SU-DHL-6 (cell line): ENCODE measurements around the gene ACACA.

Experiments used
- H2AFZ ChIP-seq: fragments of 200-600 bp; sonication (generic); 2 replicates; pipeline ENCODE4 v1.6.1; 2014; ENCODE audit warnings: low read depth, mild to moderate bottlenecking, moderate library complexity, mixed read lengths, antibody characterized with exemption, low read length; ENCODE audit not compliant: severe bottlenecking
- H3F3A ChIP-seq: fragments of 200-600 bp; shearing (Covaris generic); 2 replicates; pipeline ENCODE4 v1.6.0; 2016; ENCODE audit warnings: antibody characterized with exemption, mild to moderate bottlenecking; ENCODE audit not compliant: insufficient read depth
- H3K27ac ChIP-seq: fragments of 200-600 bp; sonication (generic); 2 replicates; pipeline ENCODE4 v1.5.1; 2016; ENCODE audit warnings: low read depth, mild to moderate bottlenecking, low read length, moderate library complexity, mixed read lengths
- H3K27me3 ChIP-seq: fragments of 200-600 bp; sonication (generic), shearing (Covaris generic); 2 replicates; pipeline ENCODE4 v1.6.0; 2014; ENCODE audit warnings: mild to moderate bottlenecking, low read length
- H3K36me3 ChIP-seq: fragments of 200-600 bp; sonication (generic); 2 replicates; pipeline ENCODE4 v1.6.1; 2014; ENCODE audit warnings: mild to moderate bottlenecking, low read length, mixed read lengths
- H3K4me2 ChIP-seq: fragments of 300-600, 200-600 bp; shearing (Covaris generic), sonication (generic); 2 replicates; pipeline ENCODE4 v1.6.0; 2014; ENCODE audit warnings: low read length, low read depth, mild to moderate bottlenecking; ENCODE audit not compliant: poor library complexity, severe bottlenecking
- H3K4me3 ChIP-seq: fragments of 200-600 bp; sonication (generic); 2 replicates; pipeline ENCODE4 v1.5.1; 2014; ENCODE audit warnings: antibody characterized with exemption, low read length, mild to moderate bottlenecking, mixed read lengths; ENCODE audit not compliant: insufficient read depth, poor library complexity, severe bottlenecking
- H3K79me2 ChIP-seq: fragments of 200-600 bp; sonication (generic); 2 replicates; pipeline ENCODE4 v1.6.1; 2014; ENCODE audit warnings: mild to moderate bottlenecking, low read length, moderate library complexity; ENCODE audit not compliant: insufficient read depth
- H3K9ac ChIP-seq: fragments of 200-600 bp; sonication (generic); 2 replicates; pipeline ENCODE4 v1.7.0; 2014; ENCODE audit warnings: mild to moderate bottlenecking, low read length
- H3K9me2 ChIP-seq: fragments of 200-600 bp; sonication (generic); replicated peaks from 2 replicates; pipeline ENCODE4 v1.6.1; 2014; ENCODE audit warnings: low read length; ENCODE audit not compliant: insufficient read depth
- H3K9me3 ChIP-seq: fragments of 200-600 bp; sonication (generic); 2 replicates; pipeline ENCODE4 v1.6.1; 2014; ENCODE audit warnings: low read length, mixed read lengths; ENCODE audit not compliant: insufficient read depth
- H4K20me1 ChIP-seq: fragments of 200-600 bp; sonication (generic); 2 replicates; pipeline ENCODE4 v1.6.1; 2014; ENCODE audit warnings: low read depth, mild to moderate bottlenecking, antibody characterized with exemption, low read length, moderate library complexity, mixed read lengths
- CTCF ChIP-seq: fragments of 200-600 bp; sonication (generic); IDR thresholded peaks from one replicate; pipeline ENCODE4 v1.5.1; 2017; ENCODE audit warnings: antibody characterized with exemption, mild to moderate bottlenecking, low read length, moderate library complexity; ENCODE audit not compliant: insufficient read depth, poor library complexity, severe bottlenecking
- EZH2phosphoT487 ChIP-seq: fragments of 200-600 bp; sonication (generic), shearing (Covaris generic); conservative IDR thresholded peaks from 2 replicates; pipeline ENCODE4 v1.6.1; 2018; ENCODE audit warnings: mild to moderate bottlenecking, antibody characterized with exemption, low read length, moderate library complexity, mixed read lengths

Gene ACACA

GRCh38 chr17:37365589-37365988 lies 41.0 kb downstream of the ACACA start:
- Histone ChIP-seq H3K4me2 (no peak overlapping the region), H3F3A (peaks cover 6% of the 10 kb centered on the region), H3K4me3 (no peak overlapping the region), H3K9me2 (no peaks in the 10 kb centered on the region), H3K36me3 (no peaks in the 10 kb centered on the region), H3K79me2 (no peaks in the 10 kb centered on the region), H3K27me3 (no peaks in the 10 kb centered on the region), H3K9ac (no peak overlapping the region), H4K20me1 (no peaks in the 10 kb centered on the region), H2AFZ (no peak overlapping the region), H3K27ac (no peak overlapping the region), H3K9me3 (no peaks in the 10 kb centered on the region)
- TF ChIP-seq CTCF: no peak
- TF ChIP-seq EZH2phosphoT487: no peak

- Histone ChIP-seq H3K9me3 (no peaks in the 10 kb centered on the region), H3K79me2 (peaks cover 23% of the 10 kb centered on the region), H3F3A (peaks cover 6% of the 10 kb centered on the region), H3K27ac (no peak overlapping the region), H2AFZ (no peak overlapping the region), H4K20me1 (no peaks in the 10 kb centered on the region), H3K36me3 (no peaks in the 10 kb centered on the region), H3K27me3 (no peaks in the 10 kb centered on the region), H3K9ac (no peak overlapping the region), H3K4me3 (no peak overlapping the region), H3K9me2 (no peaks in the 10 kb centered on the region), H3K4me2 (no peak overlapping the region)
- TF ChIP-seq CTCF (no peak), EZH2phosphoT487 (no peak)
These were observed 45.1 kb downstream of the ACACA start for GRCh38 chr17:37361543-37361942.

GRCh38 chr17:37360632-37361031 lies 46.0 kb downstream of the ACACA start:
- H3K9me2 ChIP-seq: no peaks in the 10 kb centered on the region
- no peak overlapping the region for H3K4me3 ChIP-seq
- H4K20me1 ChIP-seq: no peaks in the 10 kb centered on the region
- H3K9me3 ChIP-seq: no peaks in the 10 kb centered on the region
- TF ChIP-seq CTCF (no peak), EZH2phosphoT487 (no peak)
- H3K27me3 ChIP-seq: no peaks in the 10 kb centered on the region
- H3K79me2 ChIP-seq: peaks cover 33% of the 10 kb centered on the region
- peaks cover 6% of the 10 kb centered on the region for H3F3A ChIP-seq
- H3K27ac ChIP-seq: no peak overlapping the region
- H3K36me3 ChIP-seq: no peaks in the 10 kb centered on the region
- no peak overlapping the region for H3K4me2 ChIP-seq
- no peak overlapping the region for H2AFZ ChIP-seq
- H3K9ac ChIP-seq: no peak overlapping the region
